Esophagus muscularis mucosa (tissue), 4 donors: Measurements from ENCODE around the gene LHX5. TPM values are rescaled to one million over a fixed set of nuclear protein-coding genes. Genes with fewer than 3 reads are reported as not detected.

Experiments
- DNase-seq: peaks from one replicate; pipeline ENCODE4 v3.0.0-alpha.2; 2017; ENCODE audit errors: extremely low spot score
- H3K27ac ChIP-seq, 4 donors: fragments of 200-600 bp; sonication (generic); replicated peaks in 1 of 4; 1 replicate in 3 of 4; 2 replicates in 1 of 4; pipeline ENCODE4 v1.5.1; 2016 to 2019; ENCODE audit warnings: mild to moderate bottlenecking in 1 of 4
- H3K27me3 ChIP-seq, 4 donors: fragments of 200-600 bp; sonication (generic); one replicate each; pipeline versions ENCODE4 v1.5.1 to v1.6.0; 2016 to 2019
- H3K36me3 ChIP-seq, 4 donors: fragments of 200-600 bp; sonication (generic); one replicate each; pipeline ENCODE4 v1.5.1; 2016 to 2019
- H3K4me1 ChIP-seq, 4 donors: fragments of 200-600 bp; sonication (generic); one replicate each; pipeline ENCODE4 v1.5.1; 2016 to 2019
- H3K4me3 ChIP-seq, 4 donors: fragments of 200-600 bp; sonication (generic); 1 replicate in 2 of 4; 2 replicates in 2 of 4; pipeline ENCODE4 v1.5.1; 2016 to 2019; ENCODE audit warnings: mild to moderate bottlenecking in 4 of 4, moderate library complexity in 1 of 4
- H3K9me3 ChIP-seq, 4 donors: fragments of 200-600 bp; sonication (generic); 1 replicate in 3 of 4; 2 replicates in 1 of 4; pipeline ENCODE4 v1.5.1; 2016 to 2019
- EP300 ChIP-seq: sonication (generic); formaldehyde crosslinking; IDR thresholded peaks from one replicate; pipeline ENCODE4 v1.6.1; 2017; ENCODE audit warnings: antibody characterized with exemption
- POLR2A ChIP-seq: fragments of 450-650 bp; IDR thresholded peaks from one replicate; pipeline ENCODE4 v1.6.1; 2017; ENCODE audit warnings: antibody characterized with exemption, moderate library complexity, mild to moderate bottlenecking, low read depth
- POLR2AphosphoS5 ChIP-seq, 2 donors: sonication (generic); formaldehyde crosslinking; IDR thresholded peaks; one replicate each; pipeline ENCODE4 v1.6.1; 2017; ENCODE audit warnings: antibody characterized with exemption in 2 of 2
- WGBS: methylation state at CpG from one replicate; pipeline ENCODE4 v1.1.5; 2018; 5-methylcytosine and 5-hydroxymethylcytosine counted together
- intact Hi-C: fragments of 100-400 bp; cut with DNase I; formaldehyde crosslinking; loops from one replicate; pipeline ENCODE4 v1.15.1; 2023
- total RNA-seq, 4 donors: library from RNA; depleted of rRNA; stranded (reverse); fragments of >200 nt; gene quantifications; one replicate each; pipeline versions ENCODE4 v1.1.0 to v1.2.1, GENCODE V29; 2016
- TF ChIP-seq, protein P1 (sequence below), 3 experiments: fragments of 200-600 bp in 2 of 3; fragments of 450-650 bp in 1 of 3; sonication (generic) in 2 of 3; IDR thresholded peaks; one replicate each; pipeline ENCODE4 v1.5.1; 2017 to 2019; ENCODE audit warnings: antibody characterized with exemption in 3 of 3, mild to moderate bottlenecking in 2 of 3, moderate library complexity in 1 of 3

The LHX5 gene
- total RNA-seq = not detected

DNA sequence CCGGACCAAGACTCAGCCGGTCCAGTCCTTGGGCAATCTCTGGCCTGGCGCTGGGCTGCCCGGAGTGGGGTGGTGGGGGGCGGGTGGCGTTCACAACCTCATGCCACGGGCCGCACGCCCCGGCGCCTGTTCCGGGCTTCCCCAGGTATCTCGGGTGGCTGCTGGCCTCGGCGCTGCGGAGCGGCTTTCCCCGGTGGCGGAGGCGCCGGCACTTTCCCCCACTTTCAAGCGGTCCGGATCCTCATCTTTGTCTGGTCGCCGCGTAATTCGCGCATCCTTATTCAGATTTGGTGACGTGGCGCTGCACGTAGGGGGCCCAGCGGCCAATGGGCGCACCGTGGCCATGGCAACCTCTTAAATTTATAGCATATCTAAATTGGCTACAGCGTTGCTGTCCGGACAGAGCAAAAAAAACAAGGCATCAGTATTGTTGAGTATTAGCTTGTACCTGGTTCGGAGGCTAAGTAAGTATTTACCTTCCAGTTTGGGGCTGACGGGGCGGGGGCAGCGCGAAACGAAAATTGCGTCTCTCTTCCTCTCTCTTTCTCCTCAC is at the start of gene LHX5:
TSS of gene LHX5 (minus strand) at position 253 of the 553 bp plus-strand sequence. CDS start 373 bp downstream, outside the sequence.
- TF ChIP-seq EP300 = no peak
- TF ChIP-seq, protein P1, sequence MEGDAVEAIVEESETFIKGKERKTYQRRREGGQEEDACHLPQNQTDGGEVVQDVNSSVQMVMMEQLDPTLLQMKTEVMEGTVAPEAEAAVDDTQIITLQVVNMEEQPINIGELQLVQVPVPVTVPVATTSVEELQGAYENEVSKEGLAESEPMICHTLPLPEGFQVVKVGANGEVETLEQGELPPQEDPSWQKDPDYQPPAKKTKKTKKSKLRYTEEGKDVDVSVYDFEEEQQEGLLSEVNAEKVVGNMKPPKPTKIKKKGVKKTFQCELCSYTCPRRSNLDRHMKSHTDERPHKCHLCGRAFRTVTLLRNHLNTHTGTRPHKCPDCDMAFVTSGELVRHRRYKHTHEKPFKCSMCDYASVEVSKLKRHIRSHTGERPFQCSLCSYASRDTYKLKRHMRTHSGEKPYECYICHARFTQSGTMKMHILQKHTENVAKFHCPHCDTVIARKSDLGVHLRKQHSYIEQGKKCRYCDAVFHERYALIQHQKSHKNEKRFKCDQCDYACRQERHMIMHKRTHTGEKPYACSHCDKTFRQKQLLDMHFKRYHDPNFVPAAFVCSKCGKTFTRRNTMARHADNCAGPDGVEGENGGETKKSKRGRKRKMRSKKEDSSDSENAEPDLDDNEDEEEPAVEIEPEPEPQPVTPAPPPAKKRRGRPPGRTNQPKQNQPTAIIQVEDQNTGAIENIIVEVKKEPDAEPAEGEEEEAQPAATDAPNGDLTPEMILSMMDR (IDR thresholded peaks at IDR 0.05) = no peak
- TF ChIP-seq POLR2AphosphoS5 (IDR thresholded peaks at IDR 0.05) = no peak
- no peak for TF ChIP-seq POLR2A
- Histone ChIP-seq H3K36me3 (no peaks in the 10 kb centered on the region), H3K9me3 (no peaks in the 10 kb centered on the region), H3K4me1 (peaks cover 4 to 38% (median 21%) of the 10 kb centered on the region in 4 donors), H3K4me3 (no peak within 1 kb of the TSS), H3K27ac (no peak within 1 kb of the TSS), H3K27me3 (peaks cover 0 to 100% (median 66%) of the 10 kb centered on the region in 4 donors)
- WGBS = 3% methylated on average over 41 of the region's 43 CpGs
- intact Hi-C loops = no loop called here
- DNase-seq = no peak

DNA sequence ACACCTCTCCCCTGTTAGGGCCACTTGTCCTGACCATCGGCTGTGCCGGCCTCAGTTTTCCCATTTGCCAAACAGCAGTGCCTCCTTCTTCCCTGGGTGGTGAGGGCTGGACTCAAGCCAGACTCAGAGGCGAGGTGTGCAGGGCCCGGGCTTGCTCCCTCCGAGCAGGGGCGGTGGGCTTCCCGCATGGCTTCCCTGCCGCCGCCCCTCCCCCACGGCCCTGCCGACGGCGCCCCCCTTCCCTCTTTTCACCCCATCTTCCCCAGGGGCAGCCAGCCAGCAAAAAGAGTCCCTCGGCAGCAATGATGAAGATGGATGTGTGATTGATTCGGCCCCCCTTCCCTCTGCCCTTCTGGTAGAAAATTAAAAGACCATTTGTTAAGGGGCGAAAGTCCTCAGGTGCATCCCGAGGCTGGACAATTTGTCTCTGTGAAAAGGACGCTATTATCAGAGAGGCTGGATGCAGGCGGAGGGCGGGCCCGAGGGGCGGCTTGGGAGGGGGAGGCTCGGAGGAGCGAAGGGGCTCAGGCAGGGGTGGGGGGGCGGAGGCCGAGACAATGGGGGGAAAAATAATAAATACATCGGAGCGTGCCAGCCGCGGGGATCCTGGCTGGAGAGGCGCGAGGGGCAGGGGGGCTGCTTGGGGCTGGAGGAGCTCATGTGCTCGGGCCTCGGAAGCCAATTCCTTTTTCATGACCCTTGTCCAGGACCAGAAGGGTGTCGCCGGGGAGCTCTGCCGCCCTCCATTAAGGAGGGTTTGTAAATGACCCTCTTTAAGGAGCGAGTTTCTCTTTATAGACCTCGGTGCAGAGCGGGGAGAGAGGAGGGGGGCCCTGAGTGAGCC is 48.0 kb upstream of the LHX5 start:
- peaks cover 0 to 99% (median 25%) of the 10 kb centered on the region in 4 donors for H3K27me3 ChIP-seq
- WGBS = 3% methylated on average over 25 of the region's 40 CpGs
- H3K9me3 ChIP-seq = peaks cover 0 to 7% (median 2%) of the 10 kb centered on the region in 4 donors
- peaks cover 0 to 19% (median 8%) of the 10 kb centered on the region in 4 donors for H3K4me1 ChIP-seq
- TF ChIP-seq, protein P1 (IDR thresholded peaks at IDR 0.05) = no peak
- TF ChIP-seq POLR2AphosphoS5 (IDR thresholded peaks at IDR 0.05) = no peak
- TF ChIP-seq POLR2A = no peak
- TF ChIP-seq EP300 = no peak
- no peak overlapping the region for H3K4me3 ChIP-seq
- no peaks in the 10 kb centered on the region for H3K36me3 ChIP-seq
- DNase-seq = no peak
- intact Hi-C loops = no loop called here
- no peak overlapping the region for H3K27ac ChIP-seq

DNA sequence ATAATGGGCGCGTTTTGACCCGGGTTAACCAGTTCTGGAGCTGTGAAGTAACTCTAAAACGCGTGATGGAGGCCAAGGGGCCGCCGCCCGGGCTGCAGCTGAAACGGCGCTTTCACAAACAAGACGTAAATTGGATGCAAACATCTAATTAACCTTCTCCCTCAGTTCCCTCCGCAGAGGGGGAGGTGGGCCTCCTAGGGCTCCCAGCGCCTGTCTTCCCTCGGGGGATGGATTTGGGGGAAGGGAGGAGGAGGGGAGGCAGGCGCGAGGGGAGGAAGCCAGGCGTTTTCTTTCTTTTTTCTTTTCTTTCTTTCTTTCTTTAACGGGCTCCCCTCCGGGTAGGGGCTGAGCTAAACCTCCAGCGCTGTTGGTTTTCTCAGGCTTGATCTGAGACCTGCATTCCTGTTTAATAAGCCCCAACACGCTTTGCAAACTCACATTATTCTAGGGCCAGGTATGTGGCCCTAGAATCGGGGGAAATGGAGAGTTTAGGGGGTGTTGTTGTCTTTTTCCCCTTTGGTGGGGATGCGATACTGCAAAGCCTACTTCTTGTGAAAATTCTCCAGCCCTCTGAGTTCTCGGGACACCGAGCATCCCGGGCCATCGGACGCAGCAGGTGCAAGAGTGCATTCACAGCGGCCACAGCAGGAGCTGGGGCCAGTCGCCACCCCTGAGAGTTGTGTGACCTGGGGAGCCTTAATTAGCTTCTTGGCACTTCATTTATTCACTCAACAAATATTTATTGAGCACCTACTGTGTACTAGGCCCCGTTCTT is 43.6 kb upstream of the LHX5 start:
- peaks cover 0 to 94% (median 27%) of the 10 kb centered on the region in 4 donors for H3K27me3 ChIP-seq

DNA sequence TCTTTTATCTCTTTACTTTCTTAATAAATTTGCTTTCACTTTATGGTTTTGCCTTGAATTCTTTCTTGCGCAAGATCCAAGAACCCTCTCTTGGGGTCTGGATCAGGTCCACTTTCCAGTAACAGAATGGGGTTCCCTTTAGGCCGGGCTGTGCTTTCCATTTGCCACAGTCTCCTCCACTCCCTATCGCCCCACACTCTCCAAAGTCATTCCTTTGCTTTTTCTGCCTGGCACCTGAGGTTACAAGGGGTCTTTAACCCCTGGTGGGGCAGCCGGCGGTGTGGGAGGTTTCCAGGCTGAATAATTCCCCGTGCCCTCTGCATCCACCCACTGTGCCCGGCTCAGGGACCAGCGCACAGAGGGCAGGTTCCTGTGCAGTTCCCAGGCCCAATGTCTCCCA is 42.9 kb upstream of the LHX5 start:
- intact Hi-C loops = no loop called here
- H3K27ac ChIP-seq = no peak overlapping the region
- WGBS = 37% methylated on average over 8 of the region's 8 CpGs
- no peak overlapping the region for H3K4me3 ChIP-seq
- TF ChIP-seq, protein P1 (IDR thresholded peaks at IDR 0.05) = no peak
- TF ChIP-seq EP300 = no peak
- no peak for TF ChIP-seq POLR2A
- TF ChIP-seq POLR2AphosphoS5 (IDR thresholded peaks at IDR 0.05) = no peak
- H3K27me3 ChIP-seq = peaks cover 0 to 94% (median 23%) of the 10 kb centered on the region in 4 donors
- DNase-seq = no peak
- no peaks in the 10 kb centered on the region for H3K36me3 ChIP-seq
- peaks cover 0 to 12% (median 3%) of the 10 kb centered on the region in 4 donors for H3K4me1 ChIP-seq
- H3K9me3 ChIP-seq = peaks cover 0 to 7% (median 2%) of the 10 kb centered on the region in 4 donors

More for the DNA sequence above, 43.6 kb upstream of the LHX5 start:
- intact Hi-C loops = no loop called here
- 1% methylated on average over 31 of the region's 31 CpGs for WGBS
- Histone ChIP-seq H3K27ac (no peak overlapping the region), H3K9me3 (peaks cover 0 to 7% (median 2%) of the 10 kb centered on the region in 4 donors), H3K4me1 (peaks cover 0 to 19% (median 8%) of the 10 kb centered on the region in 4 donors), H3K36me3 (no peaks in the 10 kb centered on the region), H3K4me3 (no peak overlapping the region)
- no peak for DNase-seq
- TF ChIP-seq POLR2A (no peak), POLR2AphosphoS5 (IDR thresholded peaks at IDR 0.05) (no peak), EP300 (no peak)
- TF ChIP-seq, protein P1 (IDR thresholded peaks at IDR 0.05) = no peak
